Fibroblast of skin of right biceps (primary cell): ENCODE measurements around the gene ZNF396.

ENCODE experiments used
- DNase-seq: peaks from one replicate; pipeline ENCODE4 v3.0.0-alpha.2; 2013

ZNF396 gene

DNA sequence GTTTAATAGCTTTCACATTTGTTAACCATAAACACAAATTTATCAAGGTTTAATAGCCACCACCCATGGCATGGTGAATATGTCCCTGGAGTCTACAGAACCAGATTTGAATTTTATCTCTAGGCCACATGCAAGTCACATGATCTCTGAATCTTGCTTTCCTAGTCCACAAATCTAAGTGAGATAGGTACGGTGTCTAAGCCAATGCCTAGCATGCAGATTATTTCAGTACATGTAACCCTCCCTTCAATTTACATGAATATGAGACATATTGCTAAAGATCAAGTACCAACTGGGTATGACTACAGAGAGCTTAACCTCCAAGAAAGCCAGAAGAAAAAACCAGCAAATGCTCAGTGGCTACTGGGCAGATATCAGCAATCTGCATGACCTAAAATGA lies 42.9 kb downstream of the ZNF396 start:
- no peak for DNase-seq

DNA sequence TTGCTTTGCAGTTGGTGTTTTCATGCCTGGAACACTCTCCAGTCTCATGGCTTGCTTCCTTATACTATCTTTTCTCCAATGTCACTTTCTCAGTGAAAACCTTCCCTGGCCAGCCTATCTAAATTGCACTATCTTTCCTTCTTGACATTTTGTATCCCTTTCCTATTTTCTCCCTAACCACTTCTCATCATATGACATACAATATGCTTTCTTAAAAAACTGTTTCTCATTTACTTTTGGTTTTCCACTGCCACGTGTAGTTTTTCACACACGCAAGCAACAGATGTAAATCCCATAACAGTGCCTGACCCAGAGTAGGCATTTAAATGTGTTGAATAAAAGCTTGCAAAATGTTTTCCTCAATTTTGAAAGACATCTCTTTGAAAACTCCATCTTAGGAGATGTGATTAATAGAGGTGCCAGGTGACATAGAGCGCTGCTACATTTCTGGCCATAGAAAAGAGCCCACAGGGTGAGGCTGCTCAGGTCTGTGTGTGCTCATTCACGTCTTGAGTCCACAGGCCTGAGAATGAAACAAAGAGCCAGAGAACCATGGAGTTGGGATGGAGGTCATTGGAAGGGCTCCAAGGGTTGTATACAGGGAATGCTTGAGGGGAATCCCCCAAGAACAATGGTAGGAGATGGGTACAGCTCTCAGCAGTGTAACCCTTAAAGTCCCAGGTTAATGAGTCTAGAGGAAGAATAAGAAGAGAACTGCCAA lies 45.6 kb downstream of the ZNF396 start:
- DNase-seq = no peak

DNA sequence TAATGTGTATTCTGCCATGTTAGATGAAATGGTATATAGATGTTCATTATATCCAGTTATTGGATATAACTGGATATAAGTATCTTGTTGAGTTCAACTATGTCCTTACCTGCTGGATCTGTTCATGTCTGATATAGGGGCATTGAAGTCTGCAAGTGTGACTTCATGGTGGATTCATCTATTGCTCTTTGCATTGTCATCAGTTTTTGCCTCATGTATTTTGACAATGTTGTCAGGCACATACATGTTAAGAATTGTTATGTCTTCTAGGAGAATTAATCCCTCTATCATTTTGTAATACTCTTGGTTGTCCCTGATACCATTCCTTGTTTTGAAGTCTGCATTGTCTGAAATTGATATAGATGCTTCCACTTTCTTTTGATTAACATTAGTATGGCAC lies 48.3 kb downstream of the ZNF396 start:
- DNase-seq = no peak

DNA sequence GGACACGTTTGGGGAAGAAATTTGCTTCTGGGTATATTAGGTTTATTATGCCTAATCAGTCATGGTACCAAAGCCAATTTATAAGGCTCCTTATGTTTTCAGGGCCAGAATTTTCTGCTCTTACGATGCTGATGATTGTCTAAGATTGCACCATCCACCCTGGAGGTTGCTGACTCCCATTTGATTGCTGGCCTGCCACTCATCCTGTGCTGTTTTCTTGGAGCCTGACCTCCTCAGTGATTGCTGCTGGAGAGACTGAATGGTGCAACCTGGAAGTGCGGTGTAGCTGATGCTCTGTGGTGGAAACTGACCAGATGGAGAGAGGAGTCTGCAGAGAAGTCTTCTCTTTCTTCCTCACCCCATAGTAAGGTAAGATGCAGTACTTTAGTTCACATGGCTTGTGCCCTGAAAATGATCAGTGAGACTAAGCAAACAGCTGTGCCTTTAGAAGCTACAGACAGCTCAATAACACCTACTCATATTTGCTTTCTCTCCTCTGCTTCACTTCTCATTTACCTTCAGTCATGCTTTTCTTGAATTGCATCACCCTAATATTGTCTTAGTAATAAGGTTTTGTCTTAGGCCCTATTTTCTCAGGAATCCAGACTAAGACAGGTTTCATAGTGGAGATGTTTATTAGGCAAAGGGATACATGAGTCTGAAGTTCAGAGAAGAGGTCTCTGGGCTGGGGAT lies 50.3 kb downstream of the ZNF396 start:
- no peak for DNase-seq

DNA sequence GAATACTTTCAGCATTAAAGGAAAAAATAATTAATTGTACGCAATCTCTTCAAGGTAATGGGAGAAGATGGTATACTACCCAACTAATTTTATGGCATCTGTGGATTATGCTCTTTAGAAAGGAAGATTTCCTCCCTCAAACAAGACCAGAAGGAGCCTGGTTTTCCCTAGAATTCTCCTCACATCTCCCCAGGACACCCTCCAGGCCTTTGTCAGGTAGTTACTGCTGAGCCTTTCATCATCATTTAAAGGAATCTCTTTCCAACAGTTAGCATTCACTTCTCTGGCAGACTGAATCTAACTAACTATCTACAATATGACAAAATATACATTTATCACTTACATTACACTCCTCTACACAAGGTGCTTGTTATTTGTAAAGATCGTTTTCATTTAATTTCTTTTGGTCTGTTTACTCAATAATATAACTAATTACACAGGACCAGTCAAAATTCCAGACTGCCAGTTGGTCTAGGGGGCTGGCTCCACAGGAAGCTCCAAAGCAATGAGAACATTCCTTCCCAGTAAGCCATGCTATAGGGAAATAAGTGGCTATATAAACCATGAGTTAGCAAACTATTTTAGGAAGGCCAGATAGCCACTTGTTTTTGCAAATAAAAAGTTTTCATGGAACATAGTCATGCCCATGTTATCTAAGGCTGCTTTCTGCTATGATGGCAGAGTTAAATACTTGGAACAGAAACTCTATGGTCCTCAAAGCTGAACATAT lies 52.0 kb downstream of the ZNF396 start:
- peak; percentile 41 for DNase-seq

DNA sequence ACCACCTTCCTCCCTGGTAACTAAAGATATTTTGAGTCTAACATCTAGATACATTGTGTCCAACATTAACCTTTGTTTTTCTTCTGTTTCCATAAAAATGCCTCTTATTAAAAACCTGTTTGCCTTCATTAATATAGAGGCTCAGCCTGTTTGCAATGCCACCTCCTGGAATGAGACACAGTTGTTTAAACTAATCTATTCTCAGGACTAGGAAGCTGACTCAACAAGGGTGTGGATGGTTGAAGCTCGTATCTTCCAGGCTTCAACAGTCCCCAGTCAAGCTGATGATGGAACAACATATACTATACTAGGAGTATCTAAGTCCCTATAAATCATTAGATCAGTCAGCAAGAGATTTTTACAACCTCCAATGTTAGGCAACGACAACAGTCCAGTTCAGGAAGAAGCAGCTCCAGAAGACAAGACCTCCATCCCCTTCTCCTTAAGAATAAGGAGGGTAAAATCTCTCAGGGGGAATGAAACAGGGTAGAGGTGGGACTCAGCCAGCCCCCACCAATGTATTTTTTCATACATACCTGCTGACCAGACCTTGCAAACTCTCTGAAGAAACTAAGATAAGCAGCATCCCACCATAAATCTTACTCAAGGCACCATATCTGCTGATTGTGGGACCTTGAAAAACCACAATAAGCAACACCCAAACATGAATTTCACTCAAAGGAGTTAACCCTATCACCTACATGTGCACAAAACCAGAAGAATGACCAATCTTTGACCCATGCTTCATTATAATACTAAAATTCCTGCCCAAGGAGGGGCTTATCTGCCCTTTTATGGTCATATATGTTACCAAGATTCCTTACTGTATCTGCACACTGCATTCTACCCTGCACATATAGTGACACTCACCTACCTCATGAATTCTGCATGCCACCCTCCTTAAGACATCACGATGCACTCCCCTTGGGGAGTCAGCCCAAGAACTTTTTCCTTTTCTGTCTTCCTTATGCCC lies 54.4 kb downstream of the ZNF396 start:
- no peak for DNase-seq
